K562 (cell line): ENCODE data around the gene IL2RG. TPM values are rescaled to one million over a fixed set of nuclear protein-coding genes. Genes with fewer than 3 reads are reported as not detected.

Experiments used
- CHD2 ChIP-seq: IDR thresholded peaks from 2 replicates; pipeline ENCODE4 v1.6.1; 2011; ENCODE audit warnings: low read depth, low read length
- DIDO1 ChIP-seq: fragments of 450-650 bp; IDR thresholded peaks from 2 replicates; pipeline ENCODE4 v1.6.1; 2016; ENCODE audit warnings: low read depth, missing biosample characterization, missing genetic modification characterization
- FOSL1 ChIP-seq: fragments of 200-800 bp; sonication (Bioruptor generic); conservative IDR thresholded peaks from 2 replicates; pipeline ENCODE4 v1.6.1; 2016; ENCODE audit warnings: missing genetic modification characterization, missing compliant biosample characterization
- HCFC1 ChIP-seq: IDR thresholded peaks from 2 replicates; pipeline ENCODE4 v1.6.1; 2012; ENCODE audit warnings: low read depth, low read length, improper control_type of control experiment
- MCM7 ChIP-seq, 2 experiments: fragments of 450-650 bp; IDR thresholded peaks; 2 replicates each; pipeline ENCODE4 v1.6.1; 2016 to 2018
- MIER1 ChIP-seq: fragments of 450-650 bp; IDR thresholded peaks from 2 replicates; pipeline ENCODE4 v1.6.1; 2016; ENCODE audit warnings: antibody characterized with exemption, mild to moderate bottlenecking, low read depth
- MTA1 ChIP-seq: fragments of 450-650 bp; IDR thresholded peaks from 2 replicates; pipeline ENCODE4 v1.6.1; 2017; ENCODE audit warnings: borderline replicate concordance
- RUNX1 ChIP-seq: sonication (generic); IDR thresholded peaks from 2 replicates; pipeline ENCODE4 v1.6.1; 2016; ENCODE audit warnings: antibody characterized with exemption, low read depth
- SMARCB1 ChIP-seq: IDR thresholded peaks from 2 replicates; pipeline ENCODE4 v1.6.1; 2011; ENCODE audit warnings: improper control_type of control experiment, low read depth; ENCODE audit not compliant: insufficient read length
- SREBF1 ChIP-seq: fragments of 150-350 bp; IDR thresholded peaks from 2 replicates; pipeline ENCODE4 v1.6.1; 2014; ENCODE audit warnings: antibody characterized with exemption, low read depth, low read length, borderline replicate concordance
- SRF ChIP-seq, 2 experiments: fragments of 250-450, 450-650 bp in 1 of 2; sonication (Bioruptor Pico) in 1 of 2; sonication (generic) in 1 of 2; formaldehyde crosslinking; IDR thresholded peaks; 2 replicates each; pipeline versions ENCODE4 v1.5.0 to v1.5.1; 2020 to 2022; ENCODE audit warnings: mild to moderate bottlenecking in 1 of 2, missing genetic modification reagents in 1 of 2
- TBL1XR1 ChIP-seq, 2 experiments: IDR thresholded peaks; 2 replicates each; pipeline ENCODE4 v1.6.1; 2012; ENCODE audit warnings: improper control_type of control experiment in 2 of 2, low read length in 2 of 2, mild to moderate bottlenecking in 1 of 2
- TRIM24 ChIP-seq, 2 experiments: fragments of 450-650 bp; IDR thresholded peaks; 2 replicates each; pipeline ENCODE4 v1.6.1; 2016
- ZC3H11A ChIP-seq: IDR thresholded peaks from 2 replicates; pipeline ENCODE4 v1.6.1; 2012; ENCODE audit warnings: low read depth, low read length, improper control_type of control experiment
- ZNF175 ChIP-seq: fragments of 200-800 bp; sonication (Bioruptor generic); IDR thresholded peaks from 2 replicates; pipeline ENCODE4 v1.6.1; 2016; ENCODE audit warnings: low read depth, mild to moderate bottlenecking, missing genetic modification characterization, missing compliant biosample characterization
- ZNF57 ChIP-seq: fragments of 450-650 bp; formaldehyde crosslinking; IDR thresholded peaks from 2 replicates; pipeline ENCODE4 v1.4.0; 2020; ENCODE audit warnings: mild to moderate bottlenecking, moderate library complexity
- ZNF589 ChIP-seq: fragments of 200-800 bp; sonication (Bioruptor generic); IDR thresholded peaks from 2 replicates; pipeline ENCODE4 v1.6.1; 2016; ENCODE audit warnings: low read depth, missing genetic modification characterization, missing compliant biosample characterization
- polyA plus RNA-seq, 8 experiments: library from polyadenylated mRNA; depleted of rRNA in 4 of 8; stranded (reverse) in 5 of 8; unstranded in 3 of 8; fragments of >200 nt; fragmentation: Nextera tagmentation in 2 of 8; fragmentation: Illumina TruSeq in 1 of 8; extraction: Ambion mirVana in 2 of 8; extraction: Trizol in 1 of 8; gene quantifications; 2 replicates each; pipeline versions ENCODE4 v1.2.1 to v1.2.3, GENCODE V29; 2011 to 2014; ENCODE audit warnings: inconsistent platforms in 1 of 8, missing spikeins in 1 of 8
- total RNA-seq, 7 experiments: library from RNA; depleted of rRNA in 6 of 7; stranded (reverse); fragments of >200 nt in 6 of 7; fragmentation: Illumina TruSeq in 2 of 7; extraction: Trizol in 2 of 7; gene quantifications; 2 replicates each; pipeline versions ENCODE4 v1.2.1 to v1.2.3, GENCODE V29; 2011 to 2021; ENCODE audit warnings: low replicate concordance in 1 of 7
- TF ChIP-seq, protein P1 (sequence below): fragments of 250-450 bp; sonication (Bioruptor Pico); IDR thresholded peaks from 2 replicates; pipeline ENCODE4 v1.4.0; 2020
- TF ChIP-seq, protein P2 (sequence below): fragments of 450-650 bp; IDR thresholded peaks from 2 replicates; pipeline ENCODE4 v1.6.1; 2016; ENCODE audit warnings: low read depth, mild to moderate bottlenecking, moderate library complexity
- TF ChIP-seq, protein P3 (sequence below): IDR thresholded peaks from 3 replicates; pipeline ENCODE4 v1.6.1; 2011; ENCODE audit warnings: borderline replicate concordance, mild to moderate bottlenecking; ENCODE audit not compliant: insufficient read length, insufficient read depth
- TF ChIP-seq, protein P4 (sequence below): fragments of 450-650 bp; IDR thresholded peaks from one replicate; pipeline ENCODE4 v1.6.1; 2018; ENCODE audit warnings: mild to moderate bottlenecking, moderate library complexity; ENCODE audit not compliant: partially characterized antibody
- TF ChIP-seq, protein P5 (sequence below): fragments of 200-800 bp; sonication (Bioruptor generic); IDR thresholded peaks from 2 replicates; pipeline ENCODE4 v1.6.1; 2017; ENCODE audit warnings: missing genetic modification characterization, missing compliant biosample characterization

The IL2RG gene
- total and polyA plus RNA-seq, 9 of the 15 experiments (the other 6 are each of a cell fraction or from before 2014, with no cell fraction given): 5.5 to 55.4 (median 19.7) TPM

DNA sequence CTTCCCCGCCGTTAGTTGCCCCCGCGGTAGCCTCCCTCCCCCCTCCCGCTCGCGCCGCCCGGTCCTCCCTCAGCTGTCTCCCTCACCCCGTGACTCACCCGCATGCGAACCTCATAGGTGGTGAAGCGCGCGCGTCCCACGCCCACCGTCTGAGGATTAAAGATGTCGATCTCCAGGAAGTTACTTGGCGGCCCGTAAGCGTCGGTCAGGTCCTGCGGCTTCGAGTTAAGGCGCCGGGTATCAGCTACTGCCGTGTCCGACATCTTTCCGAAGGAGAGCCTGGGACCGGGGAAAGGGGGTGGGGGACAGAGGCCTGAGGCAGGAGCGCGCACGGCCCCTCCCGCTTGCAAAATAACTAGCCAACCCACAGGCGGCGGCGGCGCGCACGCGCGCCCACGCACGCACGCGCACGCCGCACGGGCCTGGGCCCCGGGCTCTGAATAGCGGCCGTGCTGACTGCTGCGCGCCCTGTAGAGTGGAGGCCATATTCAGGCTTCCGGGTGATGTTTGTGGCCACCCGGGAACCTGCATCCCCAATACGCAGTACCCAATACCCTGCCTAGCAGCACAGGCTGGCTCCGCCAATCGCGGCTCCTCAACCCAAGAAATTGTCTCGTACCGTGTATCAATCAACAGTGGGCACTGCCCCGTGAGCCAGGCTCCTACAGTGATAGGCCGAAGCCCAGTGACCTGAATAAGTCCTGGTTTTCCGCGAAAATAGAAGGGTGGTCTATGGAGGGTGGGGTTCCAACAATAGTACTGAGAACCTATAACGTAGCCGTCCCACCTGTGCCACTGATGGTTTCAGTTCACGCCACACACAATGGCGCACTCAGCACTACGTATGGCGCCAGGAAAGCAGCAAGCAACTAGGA is 43.1 kb downstream of the IL2RG start, which contains the start of gene SNX12 (continued):
- TF ChIP-seq, protein P1, sequence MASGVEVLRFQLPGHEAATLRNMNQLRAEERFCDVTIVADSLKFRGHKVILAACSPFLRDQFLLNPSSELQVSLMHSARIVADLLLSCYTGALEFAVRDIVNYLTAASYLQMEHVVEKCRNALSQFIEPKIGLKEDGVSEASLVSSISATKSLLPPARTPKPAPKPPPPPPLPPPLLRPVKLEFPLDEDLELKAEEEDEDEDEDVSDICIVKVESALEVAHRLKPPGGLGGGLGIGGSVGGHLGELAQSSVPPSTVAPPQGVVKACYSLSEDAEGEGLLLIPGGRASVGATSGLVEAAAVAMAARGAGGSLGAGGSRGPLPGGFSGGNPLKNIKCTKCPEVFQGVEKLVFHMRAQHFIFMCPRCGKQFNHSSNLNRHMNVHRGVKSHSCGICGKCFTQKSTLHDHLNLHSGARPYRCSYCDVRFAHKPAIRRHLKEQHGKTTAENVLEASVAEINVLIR: peak; percentile 57
- TF ChIP-seq SREBF1 (0 out of 2 replicates have a peak, but pooled peaks have one; percentile 26), RUNX1 (no peak), SMARCB1 (no peak), ZNF57 (CRISPR knock-in tag) (no peak), MTA1 (no peak), ZC3H11A (no peak), ZNF175 (CRISPR knock-in tag) (peak; percentile 90), MIER1 (no peak), TRIM24 (IDR thresholded peaks at IDR 0.05) (no peak), DIDO1 (tag) (peak; percentile 36; the same call in 1 of the 2 replicates), MCM7 (IDR thresholded peaks at IDR 0.05) (no peak), TBL1XR1 (IDR thresholded peaks at IDR 0.05; ENCODE audit: low read length in 2 of 2) (peak in 1 of 2 experiments; percentile 61; a peak in 1 of 4 replicates), HCFC1 (peak; percentile 92), SRF (CRISPR knock-in tag; IDR thresholded peaks at IDR 0.05) (peak; percentile 73 to 91; a peak in 3 of 4 replicates), ZNF589 (CRISPR knock-in tag) (peak; percentile 84), CHD2 (peak; percentile 20; the same call in 1 of the 2 replicates), FOSL1 (tag) (peak; percentile 89)
- TF ChIP-seq, protein P2, sequence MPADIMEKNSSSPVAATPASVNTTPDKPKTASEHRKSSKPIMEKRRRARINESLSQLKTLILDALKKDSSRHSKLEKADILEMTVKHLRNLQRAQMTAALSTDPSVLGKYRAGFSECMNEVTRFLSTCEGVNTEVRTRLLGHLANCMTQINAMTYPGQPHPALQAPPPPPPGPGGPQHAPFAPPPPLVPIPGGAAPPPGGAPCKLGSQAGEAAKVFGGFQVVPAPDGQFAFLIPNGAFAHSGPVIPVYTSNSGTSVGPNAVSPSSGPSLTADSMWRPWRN: peak; percentile 3; the same call in 1 of the 2 replicates
- TF ChIP-seq, protein P3, sequence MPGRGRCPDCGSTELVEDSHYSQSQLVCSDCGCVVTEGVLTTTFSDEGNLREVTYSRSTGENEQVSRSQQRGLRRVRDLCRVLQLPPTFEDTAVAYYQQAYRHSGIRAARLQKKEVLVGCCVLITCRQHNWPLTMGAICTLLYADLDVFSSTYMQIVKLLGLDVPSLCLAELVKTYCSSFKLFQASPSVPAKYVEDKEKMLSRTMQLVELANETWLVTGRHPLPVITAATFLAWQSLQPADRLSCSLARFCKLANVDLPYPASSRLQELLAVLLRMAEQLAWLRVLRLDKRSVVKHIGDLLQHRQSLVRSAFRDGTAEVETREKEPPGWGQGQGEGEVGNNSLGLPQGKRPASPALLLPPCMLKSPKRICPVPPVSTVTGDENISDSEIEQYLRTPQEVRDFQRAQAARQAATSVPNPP: no peak
- TF ChIP-seq, protein P4, sequence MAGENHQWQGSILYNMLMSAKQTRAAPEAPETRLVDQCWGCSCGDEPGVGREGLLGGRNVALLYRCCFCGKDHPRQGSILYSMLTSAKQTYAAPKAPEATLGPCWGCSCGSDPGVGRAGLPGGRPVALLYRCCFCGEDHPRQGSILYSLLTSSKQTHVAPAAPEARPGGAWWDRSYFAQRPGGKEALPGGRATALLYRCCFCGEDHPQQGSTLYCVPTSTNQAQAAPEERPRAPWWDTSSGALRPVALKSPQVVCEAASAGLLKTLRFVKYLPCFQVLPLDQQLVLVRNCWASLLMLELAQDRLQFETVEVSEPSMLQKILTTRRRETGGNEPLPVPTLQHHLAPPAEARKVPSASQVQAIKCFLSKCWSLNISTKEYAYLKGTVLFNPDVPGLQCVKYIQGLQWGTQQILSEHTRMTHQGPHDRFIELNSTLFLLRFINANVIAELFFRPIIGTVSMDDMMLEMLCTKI: no peak
- TF ChIP-seq, protein P5, sequence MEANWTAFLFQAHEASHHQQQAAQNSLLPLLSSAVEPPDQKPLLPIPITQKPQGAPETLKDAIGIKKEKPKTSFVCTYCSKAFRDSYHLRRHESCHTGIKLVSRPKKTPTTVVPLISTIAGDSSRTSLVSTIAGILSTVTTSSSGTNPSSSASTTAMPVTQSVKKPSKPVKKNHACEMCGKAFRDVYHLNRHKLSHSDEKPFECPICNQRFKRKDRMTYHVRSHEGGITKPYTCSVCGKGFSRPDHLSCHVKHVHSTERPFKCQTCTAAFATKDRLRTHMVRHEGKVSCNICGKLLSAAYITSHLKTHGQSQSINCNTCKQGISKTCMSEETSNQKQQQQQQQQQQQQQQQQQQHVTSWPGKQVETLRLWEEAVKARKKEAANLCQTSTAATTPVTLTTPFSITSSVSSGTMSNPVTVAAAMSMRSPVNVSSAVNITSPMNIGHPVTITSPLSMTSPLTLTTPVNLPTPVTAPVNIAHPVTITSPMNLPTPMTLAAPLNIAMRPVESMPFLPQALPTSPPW (CRISPR knock-in tag): peak; percentile 89
